IPS-NIHi7 (cell line): ENCODE data around the gene CHL1.

Experiments used
- DNase-seq: peaks from one replicate; pipeline ENCODE4 v3.0.0; 2012; ENCODE audit warnings: mixed read lengths; ENCODE audit errors: extremely low spot score

Gene CHL1, protein sequence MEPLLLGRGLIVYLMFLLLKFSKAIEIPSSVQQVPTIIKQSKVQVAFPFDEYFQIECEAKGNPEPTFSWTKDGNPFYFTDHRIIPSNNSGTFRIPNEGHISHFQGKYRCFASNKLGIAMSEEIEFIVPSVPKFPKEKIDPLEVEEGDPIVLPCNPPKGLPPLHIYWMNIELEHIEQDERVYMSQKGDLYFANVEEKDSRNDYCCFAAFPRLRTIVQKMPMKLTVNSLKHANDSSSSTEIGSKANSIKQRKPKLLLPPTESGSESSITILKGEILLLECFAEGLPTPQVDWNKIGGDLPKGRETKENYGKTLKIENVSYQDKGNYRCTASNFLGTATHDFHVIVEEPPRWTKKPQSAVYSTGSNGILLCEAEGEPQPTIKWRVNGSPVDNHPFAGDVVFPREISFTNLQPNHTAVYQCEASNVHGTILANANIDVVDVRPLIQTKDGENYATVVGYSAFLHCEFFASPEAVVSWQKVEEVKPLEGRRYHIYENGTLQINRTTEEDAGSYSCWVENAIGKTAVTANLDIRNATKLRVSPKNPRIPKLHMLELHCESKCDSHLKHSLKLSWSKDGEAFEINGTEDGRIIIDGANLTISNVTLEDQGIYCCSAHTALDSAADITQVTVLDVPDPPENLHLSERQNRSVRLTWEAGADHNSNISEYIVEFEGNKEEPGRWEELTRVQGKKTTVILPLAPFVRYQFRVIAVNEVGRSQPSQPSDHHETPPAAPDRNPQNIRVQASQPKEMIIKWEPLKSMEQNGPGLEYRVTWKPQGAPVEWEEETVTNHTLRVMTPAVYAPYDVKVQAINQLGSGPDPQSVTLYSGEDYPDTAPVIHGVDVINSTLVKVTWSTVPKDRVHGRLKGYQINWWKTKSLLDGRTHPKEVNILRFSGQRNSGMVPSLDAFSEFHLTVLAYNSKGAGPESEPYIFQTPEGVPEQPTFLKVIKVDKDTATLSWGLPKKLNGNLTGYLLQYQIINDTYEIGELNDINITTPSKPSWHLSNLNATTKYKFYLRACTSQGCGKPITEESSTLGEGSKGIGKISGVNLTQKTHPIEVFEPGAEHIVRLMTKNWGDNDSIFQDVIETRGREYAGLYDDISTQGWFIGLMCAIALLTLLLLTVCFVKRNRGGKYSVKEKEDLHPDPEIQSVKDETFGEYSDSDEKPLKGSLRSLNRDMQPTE (N-terminal part only)

DNA sequence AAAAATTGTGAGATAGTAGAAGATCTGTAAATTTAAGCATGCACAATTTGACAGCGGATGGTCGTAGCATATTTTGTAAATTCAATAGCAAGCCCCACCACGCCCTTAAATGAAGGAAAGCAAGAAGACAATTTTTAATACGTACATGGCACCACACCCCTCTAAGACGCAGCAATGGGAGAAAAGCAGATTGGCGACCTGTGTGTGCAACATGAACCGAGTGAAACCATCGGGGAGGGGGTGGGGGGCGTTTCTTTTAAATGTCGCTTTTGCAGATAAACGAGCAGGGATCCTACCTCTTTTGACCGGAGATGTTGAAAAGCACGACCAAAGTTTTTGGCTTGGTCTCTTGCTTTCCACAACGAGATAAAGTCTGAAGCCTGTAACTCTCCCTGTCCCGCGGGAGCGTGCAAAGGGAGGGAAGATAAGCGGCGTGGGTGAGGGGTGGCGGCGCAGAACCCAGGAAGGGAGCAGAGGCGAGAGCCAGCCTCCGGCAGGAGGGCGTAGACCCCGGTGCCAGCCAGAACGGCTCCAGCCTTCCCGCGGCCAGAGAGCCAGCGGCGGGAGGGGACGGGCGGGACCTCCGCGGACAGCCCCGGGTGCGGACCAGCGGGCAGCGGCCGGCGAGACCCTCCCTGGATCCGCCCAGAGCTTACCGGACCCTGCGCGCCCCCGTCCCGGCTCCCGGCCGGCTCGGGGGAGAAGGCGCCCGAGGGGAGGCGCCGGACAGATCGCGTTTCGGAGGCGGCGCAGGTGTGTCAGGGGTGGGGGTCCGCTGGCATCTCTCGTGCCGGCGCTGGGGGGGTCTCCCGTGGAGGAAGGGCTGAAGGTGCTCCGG is at the start of gene CHL1:
TSS of gene CHL1 (plus strand) at position 453 of the 838 bp plus-strand sequence. CDS start 123,014 bp downstream, outside the sequence.
- no peak for DNase-seq

DNA sequence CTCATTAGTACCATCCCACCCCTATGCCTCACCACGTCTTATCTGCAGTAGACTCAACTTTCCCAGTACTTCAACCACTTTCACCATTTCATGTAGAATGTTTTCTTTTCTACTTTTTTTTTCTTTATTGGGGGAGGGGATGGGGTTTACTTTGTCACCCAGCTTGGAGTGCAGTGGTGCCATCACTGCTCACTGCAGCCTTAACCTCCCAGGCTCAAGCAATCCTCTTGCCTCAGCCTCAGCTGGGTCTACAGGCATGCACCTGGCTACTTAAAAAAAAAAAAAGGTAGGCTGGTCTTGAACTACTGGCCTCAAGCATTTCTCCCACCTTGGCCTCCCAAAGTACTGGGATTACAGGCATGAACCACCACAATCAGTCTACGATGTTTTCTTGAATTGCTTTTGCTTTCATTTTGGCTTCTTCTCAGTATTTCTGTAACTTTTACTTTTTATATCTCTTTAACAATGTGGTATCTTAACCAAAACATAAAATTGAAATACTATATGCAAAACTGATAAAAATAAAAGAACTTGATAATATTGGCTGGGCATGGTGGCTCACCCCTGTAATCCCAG is 44.9 kb upstream of the CHL1 start:
- no peak for DNase-seq

DNA sequence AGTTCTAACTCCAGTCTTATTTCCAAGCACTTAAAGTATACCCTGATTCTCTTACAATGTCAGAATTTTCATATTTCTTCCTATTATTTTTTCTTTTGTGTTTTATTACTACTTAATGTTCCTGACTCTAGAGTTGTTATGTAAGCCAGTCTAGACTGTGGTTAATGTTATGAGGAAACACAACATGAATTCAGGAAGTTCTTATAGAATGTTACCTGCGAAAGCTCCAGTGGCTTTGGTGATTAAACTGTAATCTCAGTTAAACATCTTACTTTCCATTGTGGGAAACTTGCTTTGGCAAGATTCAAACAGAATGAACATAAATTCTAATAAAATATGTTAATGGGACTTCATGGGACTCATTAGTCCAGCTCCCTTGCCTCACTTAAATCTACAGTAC is 36.6 kb upstream of the CHL1 start:
- no peak for DNase-seq

DNA sequence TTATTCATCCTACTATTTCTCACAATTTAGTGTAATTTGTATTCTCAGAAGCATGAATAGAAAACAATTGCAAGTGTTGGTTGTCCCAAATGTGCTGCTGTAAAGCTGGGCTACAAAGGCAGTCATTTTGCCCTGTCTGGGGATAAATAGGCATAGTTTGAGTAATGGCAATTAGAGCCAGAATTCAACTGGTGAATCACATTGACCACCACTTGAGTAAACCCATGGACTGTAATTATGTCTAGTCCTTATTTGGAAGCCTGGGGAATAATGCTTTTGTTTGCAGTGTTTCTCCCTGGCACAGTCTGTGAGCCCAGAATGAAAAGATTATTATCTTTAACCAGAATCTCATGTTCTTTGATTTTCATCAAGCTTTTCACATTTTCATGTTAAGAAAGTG is 30.5 kb upstream of the CHL1 start:
- DNase-seq, result no peak

DNA sequence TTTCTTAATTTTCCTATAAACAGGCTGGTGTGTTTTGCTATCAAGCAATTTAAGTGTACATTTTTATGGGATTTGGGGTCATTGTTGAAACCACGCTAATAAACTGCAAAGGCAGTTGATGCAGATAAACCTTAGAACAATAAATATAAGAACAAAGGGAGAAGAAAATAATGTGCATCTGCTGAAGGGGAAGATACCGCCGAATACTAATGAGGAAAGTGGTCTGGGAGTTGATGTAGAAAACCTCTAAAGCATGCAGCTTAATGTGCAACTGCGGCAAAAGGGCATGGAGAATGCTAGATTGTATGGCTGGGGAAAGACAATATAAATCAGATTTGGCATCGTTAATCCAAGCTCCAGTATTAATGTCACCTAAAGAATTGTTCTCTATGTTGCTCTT is 29.8 kb upstream of the CHL1 start:
- no peak for DNase-seq

DNA sequence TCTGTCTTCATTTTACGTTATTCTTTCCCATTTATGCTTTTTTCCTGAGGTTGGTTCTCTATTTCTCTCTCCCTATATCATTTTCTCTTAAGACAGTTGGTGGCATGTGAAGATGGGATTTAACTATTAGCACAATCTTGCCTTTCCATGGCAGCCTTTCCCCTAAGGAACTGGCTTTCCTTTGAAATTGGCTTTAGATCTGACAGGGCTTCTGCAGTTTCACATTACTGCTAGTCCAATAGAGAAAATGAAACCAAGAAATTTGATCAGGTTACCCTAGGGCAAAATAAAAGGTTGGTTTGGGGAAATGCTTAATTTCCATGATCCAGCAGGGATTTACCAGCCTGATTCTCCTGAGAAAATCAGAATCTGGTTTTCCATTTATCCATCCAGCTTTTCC is 22.7 kb upstream of the CHL1 start:
- no peak for DNase-seq

DNA sequence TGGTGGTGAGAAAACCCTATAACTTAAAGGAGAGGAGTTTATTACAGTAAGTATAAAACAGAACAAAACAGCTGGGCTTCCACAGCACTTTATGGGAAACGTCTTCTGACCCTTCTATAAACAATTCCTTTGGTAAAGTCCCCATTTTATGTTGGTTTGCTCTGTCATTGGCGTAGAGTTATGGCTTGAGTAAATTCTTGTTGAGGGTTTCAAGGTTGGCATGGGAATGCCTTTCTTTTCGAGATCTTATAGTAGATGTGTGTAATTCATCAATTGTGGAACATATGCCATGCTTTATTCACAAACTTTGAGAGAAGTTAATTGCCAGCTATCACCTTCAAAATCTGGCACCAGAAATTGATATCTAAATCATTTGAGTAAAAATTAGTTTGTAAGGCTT is 11.6 kb upstream of the CHL1 start:
- DNase-seq, result no peak

DNA sequence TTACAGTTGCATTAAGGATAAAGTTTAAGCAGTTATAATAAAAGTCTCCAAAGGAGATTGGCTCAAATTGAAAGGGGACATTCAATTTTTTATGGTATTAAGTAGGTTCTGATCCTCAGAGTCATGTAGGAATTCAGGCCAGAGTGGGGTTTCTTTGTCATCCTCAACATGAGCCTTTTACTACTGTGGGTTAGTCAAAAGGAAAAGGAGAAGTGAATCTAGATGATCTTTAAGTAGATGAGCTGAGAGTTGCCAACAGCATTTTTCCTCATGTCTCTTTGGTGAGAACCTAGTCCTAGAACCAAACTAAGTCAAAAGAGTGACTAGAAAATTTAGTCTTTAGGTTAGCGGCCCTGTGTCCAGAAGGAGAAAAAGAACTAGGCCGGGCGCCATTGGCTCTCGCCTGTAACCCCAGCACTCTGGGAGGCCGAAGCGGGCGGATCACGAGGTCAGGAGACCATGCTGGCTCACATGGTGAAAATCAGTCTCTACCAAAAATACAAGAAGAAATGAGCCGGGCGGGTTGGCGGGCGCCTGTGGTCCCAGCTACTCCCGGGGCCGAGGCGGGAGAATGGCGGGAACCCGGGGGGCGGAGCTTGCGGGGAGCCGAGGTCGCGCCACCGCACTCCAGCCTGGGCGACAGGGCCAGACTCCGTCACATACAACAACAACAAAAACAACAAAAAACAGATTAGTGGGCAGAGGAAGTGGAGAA is 4.2 kb upstream of the CHL1 start:
- no peak for DNase-seq

DNA sequence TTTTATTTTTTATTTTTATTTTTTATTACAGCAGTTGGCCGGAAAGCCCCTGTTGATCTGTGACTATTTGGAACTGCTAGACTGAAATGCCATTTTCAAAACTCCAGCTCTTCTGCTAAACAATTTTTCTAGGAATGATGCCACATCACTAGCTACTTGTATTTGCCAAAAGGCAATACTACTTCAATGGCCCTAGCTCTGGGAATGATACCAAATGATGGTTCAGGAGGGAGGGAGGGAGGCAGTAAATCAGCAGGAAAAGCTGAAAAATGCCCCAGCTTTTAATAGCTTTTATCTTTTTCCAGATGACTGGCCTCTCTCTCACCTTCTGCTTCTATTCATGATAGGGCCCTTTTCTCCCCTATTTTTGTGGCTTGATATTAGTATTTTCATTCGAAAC is 2.6 kb upstream of the CHL1 start:
- DNase-seq, result no peak

DNA sequence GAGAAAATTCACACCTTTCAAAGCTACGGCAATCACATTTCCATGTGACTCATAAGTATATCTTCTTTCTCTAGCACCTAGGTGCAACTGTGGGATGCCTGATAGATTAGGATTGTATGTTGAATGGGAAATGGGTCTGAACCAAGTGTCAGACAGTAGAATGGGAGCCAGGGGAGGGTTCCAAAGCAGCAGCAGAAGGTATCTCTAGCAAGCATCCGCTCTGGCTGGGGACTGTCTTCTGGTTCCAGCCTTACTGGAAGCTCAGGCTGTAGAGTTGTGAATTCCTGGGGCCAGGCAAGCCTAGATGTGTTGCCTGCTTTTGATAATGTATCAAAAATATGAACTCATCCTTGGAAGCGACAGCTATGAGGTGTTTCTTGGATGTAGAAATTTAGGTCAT is 2.1 kb upstream of the CHL1 start:
- DNase-seq, result no peak

DNA sequence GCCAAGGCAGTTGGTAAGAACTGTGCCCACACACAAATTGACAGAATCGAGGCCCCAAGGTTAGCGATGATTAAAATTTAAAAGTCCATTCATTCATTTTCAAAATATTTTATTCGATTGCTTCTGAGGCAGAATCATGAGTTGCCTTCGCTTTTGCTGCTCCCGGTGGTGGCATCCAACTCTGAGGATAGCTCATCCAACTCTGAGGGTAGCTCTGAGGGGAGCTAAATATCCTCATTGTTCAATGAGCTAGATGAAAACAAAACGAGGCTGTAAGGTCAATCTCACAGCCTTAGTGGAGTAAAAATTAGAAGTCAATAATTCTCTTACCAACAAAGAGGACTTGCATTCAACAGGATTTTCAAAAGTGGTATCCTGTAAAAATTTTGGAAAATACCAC is 897 bp upstream of the CHL1 start:
- no peak for DNase-seq

DNA sequence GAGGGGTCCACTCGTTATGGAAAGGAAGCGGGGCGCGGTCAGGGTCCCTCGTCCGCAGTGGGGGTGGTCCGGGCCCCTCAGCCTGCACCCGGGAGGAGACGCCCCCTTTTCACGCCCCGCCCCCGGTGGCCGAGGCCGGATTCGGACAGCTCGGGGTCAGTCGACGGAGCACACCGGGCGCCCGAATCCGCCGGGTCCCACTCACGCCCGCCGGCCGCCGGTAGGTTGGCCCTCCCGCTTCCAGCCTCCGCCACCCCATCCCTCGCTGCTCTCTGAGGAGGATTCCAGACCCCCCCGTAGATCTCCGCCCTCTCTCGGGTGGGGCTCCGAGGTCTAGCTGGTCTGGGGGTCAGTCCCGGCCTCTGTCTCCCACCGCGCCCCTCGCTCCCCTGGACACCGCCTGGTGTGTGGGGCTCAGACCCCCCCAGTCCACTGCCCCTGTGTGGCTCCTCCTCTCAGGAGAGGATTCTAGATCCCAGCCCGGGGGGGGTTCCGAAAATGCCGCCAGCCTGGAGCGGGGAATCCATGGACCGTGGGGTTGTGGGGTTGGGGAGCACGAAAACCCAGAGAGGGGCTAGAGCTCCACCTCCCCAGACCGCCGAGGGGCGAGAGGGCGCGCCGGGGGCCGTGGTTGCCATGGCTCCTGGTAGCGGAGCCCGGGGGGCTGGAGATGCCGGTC is 725 bp downstream of the CHL1 start:
- no peak for DNase-seq

DNA sequence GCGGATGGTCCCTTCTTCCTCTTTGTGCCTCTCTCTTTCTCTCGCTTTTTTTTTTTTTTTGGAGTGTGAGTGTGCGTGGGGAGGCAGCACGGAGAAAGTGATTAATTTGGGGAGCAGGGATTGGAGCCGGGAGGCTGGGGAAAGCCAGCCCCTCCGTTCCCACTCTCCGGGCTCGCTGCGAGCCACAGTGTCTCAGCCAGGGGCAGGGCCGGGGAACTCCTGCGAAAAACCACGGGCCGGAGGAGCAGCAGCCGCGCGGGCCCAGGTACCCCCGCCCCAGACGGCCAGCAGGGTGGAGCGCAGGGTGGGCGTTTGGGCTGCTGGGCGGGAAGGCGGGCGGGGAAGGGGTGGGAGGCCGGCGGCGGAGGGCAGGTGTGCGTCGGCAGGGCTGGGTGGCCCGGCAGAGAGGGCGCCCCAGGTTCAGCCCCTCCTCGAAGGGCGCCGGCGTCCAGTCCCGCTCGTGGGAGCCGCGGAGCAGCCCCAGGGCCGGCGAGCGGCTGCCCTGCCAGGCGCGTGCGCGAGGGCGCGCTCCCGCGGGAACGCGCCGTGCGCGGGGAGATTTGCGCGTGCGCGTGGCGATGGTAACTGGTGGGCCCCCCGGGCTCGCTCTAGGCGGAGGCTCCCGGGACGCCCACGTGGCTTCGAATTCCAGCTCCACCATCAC is 1.4 kb downstream of the CHL1 start:
- DNase-seq, result peak; percentile 6

DNA sequence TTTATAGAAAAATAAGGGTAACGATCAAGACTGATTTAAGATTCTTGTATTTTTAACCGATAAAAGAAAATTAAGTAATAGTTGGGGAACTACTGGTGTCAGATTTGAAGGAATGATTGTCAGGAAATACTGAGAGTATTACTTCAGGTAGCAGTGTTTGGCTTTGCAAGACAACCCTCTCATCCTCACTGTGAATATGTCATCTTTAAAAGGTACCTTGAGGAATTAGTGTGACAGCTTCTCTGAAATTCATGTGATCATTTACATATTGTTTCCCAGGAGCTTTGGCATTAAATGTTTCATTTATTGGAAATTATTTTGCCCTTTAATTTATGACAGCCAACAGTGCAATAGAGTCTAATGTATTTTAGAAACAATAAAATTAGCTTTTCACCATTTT is 3.3 kb downstream of the CHL1 start:
- DNase-seq, result no peak

DNA sequence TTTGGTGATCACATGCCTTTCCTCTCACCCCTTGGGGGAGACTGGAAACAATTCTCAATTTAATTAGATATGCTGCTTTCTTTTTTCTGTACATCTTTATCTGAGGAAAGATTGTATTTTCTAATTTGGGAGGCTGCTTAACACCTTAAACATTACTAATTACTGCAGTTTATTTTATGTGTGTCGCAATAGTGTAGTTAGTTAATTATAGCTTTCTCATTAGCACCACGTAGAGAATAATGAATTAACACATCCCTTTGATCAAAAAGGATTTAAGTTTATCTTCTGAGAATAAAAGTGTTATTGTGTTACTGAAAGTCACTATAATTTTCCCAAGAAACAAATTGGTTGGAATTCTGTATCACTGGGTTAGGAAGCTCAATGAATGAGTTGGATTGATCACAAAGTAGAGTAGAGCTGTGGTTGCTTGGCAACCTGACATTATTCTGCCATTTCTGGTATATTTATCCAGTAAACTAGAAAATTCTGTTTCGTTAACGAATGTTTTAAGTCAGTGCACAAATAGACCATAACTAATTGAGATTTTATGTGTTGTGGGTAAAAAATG is 4.3 kb downstream of the CHL1 start:
- DNase-seq, result no peak

DNA sequence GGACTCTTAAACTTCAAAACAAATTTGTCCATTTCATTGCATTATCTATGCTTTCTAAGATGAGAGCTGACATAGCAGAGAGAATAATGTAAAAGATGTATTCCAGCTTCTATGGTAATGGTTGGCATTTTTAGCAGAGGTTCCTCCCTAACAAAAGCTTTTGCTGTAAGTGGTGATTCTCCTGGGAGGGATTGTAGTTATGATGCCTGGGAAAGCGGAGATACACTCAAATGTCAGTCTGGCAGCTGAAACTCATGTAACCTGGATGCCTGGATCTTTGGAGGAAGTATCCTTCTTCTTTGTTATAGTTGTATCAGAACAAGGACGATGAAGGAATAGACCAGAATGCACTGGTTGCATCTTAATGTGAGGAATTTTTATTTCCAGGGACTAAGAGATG is 7.5 kb downstream of the CHL1 start:
- no peak for DNase-seq

DNA sequence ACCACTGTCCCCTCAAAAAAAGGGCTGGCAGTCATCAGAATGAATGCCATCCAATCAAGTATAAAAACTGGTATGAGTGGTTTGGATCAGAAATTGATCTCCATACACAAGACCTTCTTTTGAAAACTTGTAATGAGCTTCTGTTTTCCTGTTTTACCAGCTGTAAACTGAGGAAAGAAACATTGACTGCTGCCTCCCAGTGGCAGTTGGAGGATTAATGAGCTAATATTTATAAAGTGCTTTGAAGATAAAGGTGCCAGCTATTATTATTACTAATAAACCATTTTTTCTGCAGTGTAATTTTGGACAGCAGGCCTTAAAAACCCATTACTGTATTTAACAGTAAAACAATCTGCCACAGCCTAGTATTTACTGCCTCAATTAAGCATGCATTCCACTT is 11.4 kb downstream of the CHL1 start:
- DNase-seq, result no peak

DNA sequence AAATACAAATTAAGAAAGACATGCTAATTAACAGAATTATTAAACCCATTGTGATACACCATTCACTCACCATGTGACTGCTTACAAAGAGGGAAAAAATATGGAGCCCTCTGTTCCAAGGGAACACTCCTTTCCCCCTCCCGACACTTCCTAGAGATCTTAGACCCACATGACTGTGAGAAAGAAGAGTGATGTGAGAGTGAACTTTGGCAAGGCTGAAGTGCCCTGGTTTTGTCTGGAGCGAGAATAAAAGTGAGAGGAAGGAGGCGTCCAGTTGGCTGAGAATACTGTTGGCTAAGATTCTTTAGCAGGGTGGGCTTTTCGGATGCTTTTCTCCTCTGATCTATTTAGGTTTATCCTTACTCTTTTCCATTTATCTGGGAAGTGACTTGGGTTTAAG is 14.1 kb downstream of the CHL1 start:
- DNase-seq, result no peak

DNA sequence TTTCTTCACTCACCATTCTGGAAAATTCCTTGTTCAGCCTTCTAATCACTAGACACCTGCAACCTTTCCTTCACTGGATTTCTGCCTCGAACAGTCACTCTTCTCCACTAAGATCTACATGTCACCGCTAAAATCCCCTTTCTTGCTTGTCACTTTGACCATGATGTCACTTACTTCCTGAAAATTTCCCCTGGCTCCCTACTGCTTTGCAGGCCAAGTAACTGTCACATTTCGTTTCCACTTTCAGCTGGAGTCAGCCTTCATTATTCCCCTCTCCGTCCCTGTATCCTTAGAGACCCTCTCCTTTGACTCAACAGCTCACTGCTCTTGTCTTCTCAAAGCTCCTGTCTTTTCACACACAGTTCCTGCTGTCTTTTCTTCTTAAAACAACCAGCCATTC is 15.9 kb downstream of the CHL1 start:
- DNase-seq, result no peak
